HepG2 (cell line): ENCODE results near the gene SERPINF2. TPM values are rescaled to one million over a fixed set of nuclear protein-coding genes. Genes with fewer than 3 reads are reported as not detected.

ENCODE experiments used
- BCL6 ChIP-seq: IDR thresholded peaks from 2 replicates; pipeline ENCODE4 v1.6.1; 2016; ENCODE audit warnings: missing genetic modification reagents, missing compliant biosample characterization
- DBP ChIP-seq: sonication (generic); formaldehyde crosslinking; IDR thresholded peaks from 2 replicates; pipeline ENCODE4 v1.4.0; 2020; ENCODE audit warnings: missing genetic modification reagents; ENCODE audit errors: not compliant biosample characterization
- ERF ChIP-seq: IDR thresholded peaks from 2 replicates; pipeline ENCODE4 v1.6.1; 2018; ENCODE audit warnings: missing biosample characterization, missing genetic modification reagents
- IRF9 ChIP-seq: sonication (generic); formaldehyde crosslinking; IDR thresholded peaks from 2 replicates; pipeline ENCODE4 v1.8.0; 2022; ENCODE audit warnings: missing genetic modification reagents, mild to moderate bottlenecking, borderline replicate concordance
- PRDM4 ChIP-seq: sonication (generic); formaldehyde crosslinking; IDR thresholded peaks from 2 replicates; pipeline ENCODE4 v1.9.0; 2021; ENCODE audit warnings: missing genetic modification reagents, borderline replicate concordance
- ZNF33B ChIP-seq: sonication (generic); formaldehyde crosslinking; IDR thresholded peaks from 2 replicates; pipeline ENCODE4 v1.5.1; 2020; ENCODE audit warnings: mild to moderate bottlenecking, missing genetic modification reagents
- ZNF382 ChIP-seq: sonication (generic); formaldehyde crosslinking; IDR thresholded peaks from 2 replicates; pipeline ENCODE4 v1.5.0; 2020; ENCODE audit warnings: missing genetic modification reagents, mild to moderate bottlenecking, borderline replicate concordance
- ZNF383 ChIP-seq: sonication (generic); formaldehyde crosslinking; IDR thresholded peaks from 2 replicates; pipeline ENCODE4 v1.4.0; 2020; ENCODE audit warnings: missing genetic modification reagents, mild to moderate bottlenecking, borderline replicate concordance
- ZNF788 ChIP-seq: sonication (generic); formaldehyde crosslinking; IDR thresholded peaks from 2 replicates; pipeline ENCODE4 v1.5.0; 2020; ENCODE audit warnings: mild to moderate bottlenecking, missing genetic modification reagents, borderline replicate concordance
- ZNF883 ChIP-seq: sonication (generic); formaldehyde crosslinking; IDR thresholded peaks from 2 replicates; pipeline ENCODE4 v1.5.1; 2020; ENCODE audit warnings: mild to moderate bottlenecking, missing genetic modification reagents; ENCODE audit errors: not compliant biosample characterization
- polyA plus RNA-seq, 8 experiments: library from polyadenylated mRNA; depleted of rRNA in 3 of 8; stranded (reverse) in 7 of 8; unstranded in 1 of 8; fragments of >200 nt; fragmentation: Illumina TruSeq in 4 of 8; extraction: Trizol in 4 of 8; gene quantifications; 2 replicates each; pipeline versions ENCODE4 v1.2.1 to v1.2.3, GENCODE V29; 2011 to 2016; ENCODE audit warnings: low read depth in 4 of 8, missing spikeins in 1 of 8, mixed read lengths in 1 of 8; ENCODE audit not compliant: insufficient read depth in 1 of 8
- total RNA-seq, 5 experiments: library from RNA; depleted of rRNA; stranded (reverse); fragments of >200 nt; fragmentation: Illumina TruSeq; extraction: Trizol; gene quantifications; 2 replicates each; pipeline ENCODE4 v1.2.3, GENCODE V29; 2016; ENCODE audit warnings: low read depth in 1 of 5
- TF ChIP-seq, protein P1 (sequence below): sonication (generic); formaldehyde crosslinking; IDR thresholded peaks from 2 replicates; pipeline ENCODE4 v1.4.0; 2020; ENCODE audit warnings: missing genetic modification reagents

SERPINF2 gene
- total and polyA plus RNA-seq, 2 of the 13 experiments (the other 11 are each of a cell fraction or from before 2014, with no cell fraction given) = 309 to 548 TPM

- TF ChIP-seq, protein P1, sequence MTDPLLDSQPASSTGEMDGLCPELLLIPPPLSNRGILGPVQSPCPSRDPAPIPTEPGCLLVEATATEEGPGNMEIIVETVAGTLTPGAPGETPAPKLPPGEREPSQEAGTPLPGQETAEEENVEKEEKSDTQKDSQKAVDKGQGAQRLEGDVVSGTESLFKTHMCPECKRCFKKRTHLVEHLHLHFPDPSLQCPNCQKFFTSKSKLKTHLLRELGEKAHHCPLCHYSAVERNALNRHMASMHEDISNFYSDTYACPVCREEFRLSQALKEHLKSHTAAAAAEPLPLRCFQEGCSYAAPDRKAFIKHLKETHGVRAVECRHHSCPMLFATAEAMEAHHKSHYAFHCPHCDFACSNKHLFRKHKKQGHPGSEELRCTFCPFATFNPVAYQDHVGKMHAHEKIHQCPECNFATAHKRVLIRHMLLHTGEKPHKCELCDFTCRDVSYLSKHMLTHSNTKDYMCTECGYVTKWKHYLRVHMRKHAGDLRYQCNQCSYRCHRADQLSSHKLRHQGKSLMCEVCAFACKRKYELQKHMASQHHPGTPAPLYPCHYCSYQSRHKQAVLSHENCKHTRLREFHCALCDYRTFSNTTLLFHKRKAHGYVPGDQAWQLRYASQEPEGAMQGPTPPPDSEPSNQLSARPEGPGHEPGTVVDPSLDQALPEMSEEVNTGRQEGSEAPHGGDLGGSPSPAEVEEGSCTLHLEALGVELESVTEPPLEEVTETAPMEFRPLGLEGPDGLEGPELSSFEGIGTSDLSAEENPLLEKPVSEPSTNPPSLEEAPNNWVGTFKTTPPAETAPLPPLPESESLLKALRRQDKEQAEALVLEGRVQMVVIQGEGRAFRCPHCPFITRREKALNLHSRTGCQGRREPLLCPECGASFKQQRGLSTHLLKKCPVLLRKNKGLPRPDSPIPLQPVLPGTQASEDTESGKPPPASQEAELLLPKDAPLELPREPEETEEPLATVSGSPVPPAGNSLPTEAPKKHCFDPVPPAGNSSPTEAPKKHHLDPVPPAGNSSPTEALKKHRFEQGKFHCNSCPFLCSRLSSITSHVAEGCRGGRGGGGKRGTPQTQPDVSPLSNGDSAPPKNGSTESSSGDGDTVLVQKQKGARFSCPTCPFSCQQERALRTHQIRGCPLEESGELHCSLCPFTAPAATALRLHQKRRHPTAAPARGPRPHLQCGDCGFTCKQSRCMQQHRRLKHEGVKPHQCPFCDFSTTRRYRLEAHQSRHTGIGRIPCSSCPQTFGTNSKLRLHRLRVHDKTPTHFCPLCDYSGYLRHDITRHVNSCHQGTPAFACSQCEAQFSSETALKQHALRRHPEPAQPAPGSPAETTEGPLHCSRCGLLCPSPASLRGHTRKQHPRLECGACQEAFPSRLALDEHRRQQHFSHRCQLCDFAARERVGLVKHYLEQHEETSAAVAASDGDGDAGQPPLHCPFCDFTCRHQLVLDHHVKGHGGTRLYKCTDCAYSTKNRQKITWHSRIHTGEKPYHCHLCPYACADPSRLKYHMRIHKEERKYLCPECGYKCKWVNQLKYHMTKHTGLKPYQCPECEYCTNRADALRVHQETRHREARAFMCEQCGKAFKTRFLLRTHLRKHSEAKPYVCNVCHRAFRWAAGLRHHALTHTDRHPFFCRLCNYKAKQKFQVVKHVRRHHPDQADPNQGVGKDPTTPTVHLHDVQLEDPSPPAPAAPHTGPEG = no peak
- TF ChIP-seq ZNF788 (CRISPR knock-in tag) (no peak), ZNF382 (CRISPR knock-in tag) (no peak), ZNF33B (CRISPR knock-in tag) (no peak), DBP (no peak), ZNF383 (CRISPR knock-in tag) (no peak), BCL6 (CRISPR knock-in tag) (no peak), ZNF883 (CRISPR knock-in tag) (no peak), ERF (CRISPR knock-in tag) (no peak), PRDM4 (CRISPR knock-in tag) (no peak), IRF9 (CRISPR knock-in tag) (no peak)
Measured at GRCh38 chr17:1731194-1731506, 11.5 kb upstream of the SERPINF2 start (continued).
